Activated CD4-positive, CD25-positive, alpha-beta regulatory T cell treated with anti-CD3 and anti-CD28 coated beads, Interleukin-2, amount 50 U/mL, for 24 hours (primary cell): Measurements from ENCODE around the gene DMRTC2.

Experiments
- ATAC-seq, 2 donors: fragments of 150-1000 bp; cut with Tn5 transposase; one replicate each; pipeline ENCODE4 v1.10.0; 2021; ENCODE audit warnings: mild to moderate bottlenecking in 1 of 2, moderate library complexity in 1 of 2

The DMRTC2 gene

DNA sequence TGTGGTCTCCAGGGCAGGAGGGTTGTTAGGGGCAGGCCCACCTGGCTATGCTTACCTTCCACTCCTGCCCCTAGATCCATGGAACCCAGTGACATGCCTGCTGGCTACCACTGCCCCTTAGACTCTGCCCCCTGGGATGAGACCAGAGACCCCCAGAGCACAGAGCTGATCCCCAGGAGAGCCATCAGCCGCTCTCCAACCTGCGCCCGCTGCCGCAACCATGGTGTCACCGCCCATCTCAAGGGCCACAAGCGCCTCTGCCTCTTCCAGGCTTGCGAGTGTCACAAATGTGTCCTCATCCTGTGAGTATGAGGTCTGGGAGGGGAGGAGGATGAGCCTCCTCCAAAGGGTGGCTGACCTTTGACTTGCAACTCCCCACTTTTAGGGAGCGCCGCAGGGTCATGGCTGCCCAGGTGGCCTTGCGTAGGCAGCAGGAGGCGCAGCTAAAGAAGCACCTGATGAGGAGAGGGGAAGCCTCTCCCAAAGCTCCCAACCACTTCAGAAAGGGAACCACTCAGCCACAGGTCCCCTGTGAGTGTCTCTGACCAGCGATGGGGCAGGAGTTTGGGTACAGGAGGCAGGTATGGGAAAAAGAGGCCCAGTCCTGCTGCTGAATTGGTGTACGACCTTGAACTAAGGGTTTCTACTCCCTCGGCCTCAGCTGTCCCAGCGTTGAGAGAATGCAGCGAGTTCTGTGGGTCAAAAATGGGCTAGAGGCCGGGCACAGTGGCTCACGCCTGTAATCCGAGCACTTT is 2.7 kb downstream of the DMRTC2 start:
- ATAC-seq = no peak

DNA sequence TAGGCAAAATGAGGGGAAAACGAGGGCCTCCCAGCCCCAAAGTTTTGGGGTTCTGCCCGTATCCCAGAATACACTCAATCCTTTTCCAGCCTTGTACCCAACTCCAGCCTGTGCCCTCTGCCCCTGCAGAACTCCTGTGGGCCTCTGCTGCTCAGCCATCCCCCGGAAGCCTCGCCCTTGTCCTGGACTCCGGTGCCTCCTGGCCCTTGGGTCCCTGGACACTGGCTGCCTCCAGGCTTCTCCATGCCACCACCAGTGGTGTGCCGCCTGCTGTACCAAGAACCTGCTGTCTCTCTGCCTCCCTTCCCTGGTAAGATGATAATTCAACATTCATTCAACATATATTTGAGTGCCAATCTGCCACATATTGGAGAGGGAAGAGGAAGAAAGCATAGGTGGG is 3.8 kb downstream of the DMRTC2 start:
- ATAC-seq = no peak

DNA sequence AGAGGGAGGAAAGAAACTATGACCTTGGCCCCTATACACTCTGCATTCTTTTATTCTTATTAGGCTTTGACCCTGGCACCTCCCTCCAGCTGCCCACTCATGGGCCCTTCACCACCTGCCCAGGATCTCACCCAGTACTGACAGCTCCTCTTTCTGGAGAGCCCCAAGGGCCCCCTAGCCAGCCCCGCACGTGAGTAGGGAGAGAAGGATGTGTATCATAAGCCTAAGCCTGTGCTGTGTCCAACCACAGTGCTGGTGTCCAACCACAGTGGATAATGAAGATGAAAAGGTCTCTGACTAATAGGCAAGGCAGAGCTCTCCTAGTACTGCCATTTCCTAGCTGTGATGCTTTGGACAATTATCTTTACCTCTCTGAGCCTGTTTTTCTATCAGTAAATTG is 4.2 kb downstream of the DMRTC2 start:
- ATAC-seq = no peak

DNA sequence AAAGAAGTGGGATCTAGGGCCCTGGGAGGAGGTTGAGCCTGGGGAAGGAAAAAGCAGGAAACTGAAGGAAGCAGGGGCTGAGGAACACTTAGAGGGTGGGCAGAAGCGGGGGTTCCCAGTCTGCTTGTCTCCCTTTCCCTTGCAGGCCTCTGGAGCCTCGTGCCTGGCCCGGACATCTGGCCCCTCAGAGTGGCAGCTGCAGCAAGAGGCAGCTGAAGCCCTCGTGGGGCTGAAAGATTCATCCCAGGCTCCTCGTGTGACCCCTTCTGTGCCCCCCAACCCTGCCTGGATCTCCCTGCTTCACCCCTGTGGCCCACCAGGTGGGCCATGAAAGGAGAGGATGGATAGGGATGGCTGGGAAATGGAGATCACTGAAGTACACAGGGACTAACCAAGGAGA is 5.5 kb downstream of the DMRTC2 start:
- no peak for ATAC-seq

DNA sequence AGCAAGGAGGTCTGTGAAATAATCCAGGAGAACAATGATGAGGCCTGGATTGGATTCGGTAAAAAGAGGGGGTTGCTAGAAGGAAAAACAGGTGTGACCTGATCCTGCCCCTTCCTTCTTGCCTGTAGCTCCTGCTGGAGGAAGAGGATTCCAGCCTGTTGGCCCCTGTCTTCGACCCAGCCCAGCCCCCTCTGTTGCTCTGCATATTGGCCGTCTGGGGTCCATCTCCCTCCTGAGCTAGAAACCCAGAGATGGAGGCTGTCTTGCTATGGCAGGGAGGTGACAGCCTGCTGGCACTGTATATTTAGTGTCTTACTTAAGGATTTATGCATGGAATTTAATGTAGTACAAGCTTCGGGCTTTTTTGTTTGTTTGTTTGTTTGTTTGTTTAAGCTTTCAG is 6.6 kb downstream of the DMRTC2 start:
- ATAC-seq = no peak

DNA sequence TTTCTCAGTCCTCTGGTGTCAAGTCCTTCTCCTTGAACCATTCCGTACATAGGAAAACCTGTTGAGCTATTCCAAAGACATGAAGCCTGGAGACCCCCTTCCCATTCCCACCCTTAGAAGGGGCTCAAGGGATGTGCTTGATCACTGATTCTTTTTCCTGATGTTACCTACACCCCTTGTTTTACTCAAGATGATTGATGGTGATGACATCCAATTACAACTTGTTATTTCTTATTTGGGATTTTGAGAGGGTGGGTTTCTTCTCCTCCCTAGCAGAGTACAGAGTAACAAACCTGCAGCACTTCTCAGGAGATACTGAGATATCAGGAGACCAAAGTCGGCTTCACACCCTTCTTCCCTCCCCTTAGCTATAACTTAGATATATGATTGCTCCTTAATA is 8.5 kb downstream of the DMRTC2 start:
- no peak for ATAC-seq

DNA sequence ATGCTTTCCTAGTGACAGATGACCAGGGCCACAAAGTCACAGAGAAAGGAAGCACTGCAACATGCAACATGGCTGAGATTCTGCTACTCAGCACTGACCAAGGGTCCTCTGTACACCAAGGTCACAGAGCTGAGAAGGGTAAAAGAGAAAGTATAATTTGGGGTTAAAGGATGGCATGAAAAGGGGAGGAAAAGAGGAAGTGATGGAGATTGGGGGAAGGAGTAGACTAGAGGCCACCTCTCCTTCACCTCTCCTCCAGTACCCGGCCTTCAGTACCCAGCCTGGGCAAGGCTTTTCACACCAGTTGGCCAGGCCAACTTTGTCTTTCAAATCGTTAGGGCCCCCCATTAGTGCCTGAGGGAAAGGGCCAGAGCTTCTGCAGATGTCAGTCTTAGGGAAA is 8.9 kb downstream of the DMRTC2 start:
- ATAC-seq = no peak

DNA sequence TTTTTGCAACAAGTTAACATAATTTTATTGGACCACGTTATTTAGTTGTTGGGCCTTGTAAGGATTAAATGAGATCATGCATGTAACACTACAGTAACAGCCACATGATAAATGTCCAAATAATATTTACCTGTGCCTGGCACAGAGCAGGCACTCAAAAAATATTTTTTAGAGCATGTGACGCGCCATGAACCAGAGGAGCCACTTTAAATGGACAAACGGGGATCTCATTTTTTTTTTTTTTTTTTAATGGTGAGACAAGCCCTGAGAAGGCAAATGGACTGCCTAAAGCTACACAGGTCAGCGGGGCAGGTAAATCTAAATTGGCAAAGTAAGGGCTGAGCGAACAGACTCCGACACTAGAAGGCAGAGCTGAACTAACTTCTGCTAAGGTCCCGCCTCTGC is 14.4 kb downstream of the DMRTC2 start:
- no peak for ATAC-seq

DNA sequence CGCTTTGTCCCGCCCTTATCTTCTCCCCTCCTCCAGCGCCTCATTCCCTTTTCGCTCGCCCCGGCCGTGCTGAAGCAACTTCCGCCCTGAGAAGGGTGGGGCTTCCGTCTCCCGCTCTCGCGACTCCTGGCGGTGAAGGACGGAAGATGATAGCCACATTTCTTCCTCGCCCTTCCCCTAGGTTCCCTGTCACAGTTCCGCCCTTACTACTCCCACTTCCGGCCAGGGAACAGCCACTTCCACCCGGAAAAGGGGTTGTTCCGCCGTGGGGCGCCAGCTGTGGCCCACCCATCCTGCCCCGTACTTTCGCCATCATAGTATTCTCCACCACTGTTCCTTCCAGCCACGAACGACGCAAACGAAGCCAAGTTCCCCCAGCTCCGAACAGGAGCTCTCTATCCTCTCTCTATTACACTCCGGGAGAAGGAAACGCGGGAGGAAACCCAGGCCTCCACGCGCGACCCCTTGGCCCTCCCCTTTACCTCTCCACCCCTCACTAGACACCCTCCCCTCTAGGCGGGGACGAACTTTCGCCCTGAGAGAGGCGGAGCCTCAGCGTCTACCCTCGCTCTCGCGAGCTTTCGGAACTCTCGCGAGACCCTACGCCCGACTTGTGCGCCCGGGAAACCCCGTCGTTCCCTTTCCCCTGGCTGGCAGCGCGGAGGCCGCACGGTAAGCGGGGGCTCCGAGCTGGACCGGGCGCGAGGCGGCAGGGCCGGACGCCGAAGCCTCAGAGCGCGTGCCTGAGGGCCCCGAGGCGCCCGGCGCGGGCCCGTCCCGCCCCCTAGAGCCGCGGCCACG is 15.0 kb downstream of the DMRTC2 start, which contains the start of gene RPS19:
RPS19 (plus strand) TSS at position 638 of the 801 bp plus-strand sequence. CDS start 520 bp downstream, outside the sequence.
- ATAC-seq = peak; percentile 77 to 84

DNA sequence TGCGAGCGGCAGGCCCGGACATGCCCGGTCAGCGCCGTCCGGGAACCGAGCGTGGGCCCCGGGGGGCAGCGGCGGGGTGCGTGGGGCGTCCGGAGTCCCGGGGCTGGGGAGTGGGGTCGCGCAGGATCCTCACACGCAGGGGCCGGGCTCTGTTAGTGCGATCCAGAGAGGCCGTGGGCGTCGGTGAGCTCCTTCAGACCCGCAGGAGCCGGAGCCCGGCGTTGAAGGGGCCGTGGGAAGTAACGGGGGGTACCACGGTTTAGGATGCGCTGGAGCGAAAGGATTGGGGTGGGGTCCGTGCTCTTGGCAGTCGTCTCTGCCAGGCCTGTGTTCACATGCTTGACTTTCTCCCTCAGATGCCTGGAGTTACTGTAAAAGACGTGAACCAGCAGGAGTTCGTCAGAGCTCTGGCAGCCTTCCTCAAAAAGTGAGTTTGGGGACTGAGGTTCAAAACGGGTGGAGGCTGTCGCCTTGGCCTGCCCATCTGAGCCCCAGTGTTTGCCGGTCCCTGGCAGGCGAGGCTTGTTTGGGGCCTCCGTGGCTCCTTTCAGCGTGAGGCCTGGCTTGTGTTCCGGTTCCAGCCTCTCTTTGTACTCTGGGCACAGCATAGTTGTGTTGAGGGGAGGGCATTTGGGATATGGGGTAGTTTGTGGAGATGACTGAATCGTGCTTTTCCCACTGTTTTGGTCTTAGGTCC is 15.7 kb downstream of the DMRTC2 start:
- ATAC-seq = no peak

DNA sequence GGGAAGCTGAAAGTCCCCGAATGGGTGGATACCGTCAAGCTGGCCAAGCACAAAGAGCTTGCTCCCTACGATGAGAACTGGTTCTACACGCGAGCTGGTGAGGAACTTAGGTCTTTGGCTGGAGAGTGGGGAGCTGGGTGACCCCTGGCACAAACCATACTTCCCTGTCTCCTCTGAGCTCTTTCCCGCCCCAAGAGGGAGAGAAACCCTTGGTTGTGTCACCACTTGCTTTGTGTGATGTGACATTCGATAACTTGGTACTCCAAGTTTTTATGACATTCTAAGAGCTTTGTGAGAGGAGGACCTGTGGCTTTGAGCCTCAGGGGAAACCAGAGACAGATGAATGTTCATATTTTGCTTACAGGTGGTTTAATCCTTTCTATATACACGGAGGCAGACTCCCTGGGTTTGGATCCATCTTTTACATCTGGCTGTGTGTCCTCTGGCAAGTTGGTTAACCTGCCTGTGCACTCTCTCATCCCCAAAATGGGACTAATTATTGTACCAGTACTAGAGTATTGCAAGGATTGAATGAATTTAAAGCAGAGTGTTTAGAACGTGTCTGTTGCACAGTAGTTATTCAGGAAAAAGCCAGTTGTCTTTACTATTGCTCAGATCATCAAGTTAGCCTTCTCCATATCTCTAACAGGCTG is 16.4 kb downstream of the DMRTC2 start:
- no peak for ATAC-seq

DNA sequence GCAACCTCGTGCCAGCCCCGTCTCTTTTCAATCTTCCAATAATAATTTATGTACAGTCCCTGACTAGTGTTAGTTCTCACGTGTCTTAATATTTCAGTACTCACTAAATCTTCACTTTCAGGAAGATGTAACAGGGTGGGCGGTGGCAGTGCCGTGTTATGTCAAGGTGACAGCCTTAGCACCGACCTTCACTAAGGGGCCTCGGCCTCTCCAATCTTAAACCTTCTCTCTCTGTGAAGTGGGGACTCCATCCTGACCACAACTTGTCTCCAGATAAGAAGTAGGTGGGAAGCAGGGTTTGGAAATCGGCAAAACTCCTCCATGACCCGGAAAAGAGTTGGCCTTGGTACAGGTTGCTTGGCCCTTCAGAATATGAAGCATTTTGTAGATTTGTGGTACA is 17.0 kb downstream of the DMRTC2 start:
- ATAC-seq = no peak

DNA sequence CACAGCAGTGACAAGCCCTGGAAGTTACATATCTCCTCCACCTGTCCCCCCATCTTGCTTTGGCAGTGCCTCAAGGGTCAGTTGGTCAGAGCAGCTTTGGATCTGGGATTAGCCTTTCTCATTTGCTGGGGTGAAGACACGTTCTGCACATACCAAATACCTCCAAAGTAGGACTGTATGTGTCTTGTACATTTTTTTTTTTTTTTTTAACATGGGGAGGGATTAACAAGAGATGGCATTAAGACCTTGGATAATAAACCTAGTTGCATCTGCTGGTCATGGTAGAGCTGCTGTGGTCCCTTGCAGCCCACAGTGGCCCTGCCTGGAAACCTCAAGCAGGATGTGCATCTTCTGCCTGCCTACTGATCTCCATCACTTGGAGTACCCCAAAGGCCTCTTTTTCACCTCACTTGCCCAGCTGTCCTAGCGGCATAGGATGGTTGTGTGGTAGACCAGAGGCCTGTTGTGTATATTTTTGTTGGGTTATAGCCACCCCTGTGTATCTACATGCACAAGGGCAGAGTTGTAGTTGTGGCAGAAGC is 17.7 kb downstream of the DMRTC2 start:
- no peak for ATAC-seq

DNA sequence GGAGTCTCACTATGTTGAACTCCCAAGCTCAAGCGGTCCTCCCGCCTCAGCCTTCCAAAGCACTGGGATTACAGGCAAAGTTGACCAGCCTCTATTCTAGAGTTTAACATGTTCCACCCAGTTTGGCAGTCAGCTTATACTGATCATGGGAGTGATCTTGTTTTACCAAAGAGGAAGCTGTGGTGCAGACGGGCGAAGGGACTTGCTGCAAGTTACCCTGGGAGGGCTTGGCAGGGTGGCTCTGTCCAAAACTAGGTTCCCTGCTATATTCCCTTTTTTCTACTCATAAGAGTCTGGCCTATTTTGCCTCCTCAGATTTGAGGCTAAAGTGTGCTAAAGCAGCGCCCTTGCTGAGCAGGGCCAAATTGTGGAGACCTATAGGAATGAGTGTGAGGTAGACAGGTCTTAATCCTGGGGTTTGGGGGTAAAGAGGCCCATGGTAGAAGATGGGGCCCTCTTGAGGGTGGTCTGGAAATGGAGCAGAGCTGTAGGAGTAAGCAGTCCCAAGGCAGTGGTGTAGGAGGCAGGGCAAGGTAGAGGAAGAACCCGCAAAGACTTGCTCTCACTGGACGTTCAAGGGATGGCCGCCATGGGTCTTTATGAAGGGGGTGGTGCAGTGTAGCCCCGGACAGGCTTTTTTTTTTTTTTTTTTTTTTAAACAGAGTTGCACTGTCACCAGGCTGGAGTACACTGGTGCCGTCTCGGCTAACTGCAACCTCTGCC is 18.5 kb downstream of the DMRTC2 start:
- no peak for ATAC-seq

DNA sequence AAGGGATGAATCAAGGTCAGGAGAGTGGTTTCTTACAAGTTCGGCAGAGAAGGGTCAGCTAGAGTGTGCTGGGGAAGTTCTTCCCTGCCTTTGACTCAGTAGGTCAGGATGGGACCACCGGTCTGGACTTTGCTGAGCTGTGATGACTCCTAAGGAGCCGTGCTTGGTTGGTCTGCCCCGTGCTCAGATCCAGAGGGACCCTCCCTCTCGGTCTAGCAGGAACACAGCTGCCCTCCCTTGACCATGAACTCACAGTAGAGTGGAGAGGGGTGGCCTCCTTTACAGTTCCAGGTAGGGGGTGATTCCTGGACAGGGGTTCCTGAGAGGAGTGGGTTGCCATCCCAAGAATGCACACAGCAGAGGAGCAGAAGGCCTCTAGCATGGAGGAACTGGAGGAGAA is 19.5 kb downstream of the DMRTC2 start:
- no peak for ATAC-seq

DNA sequence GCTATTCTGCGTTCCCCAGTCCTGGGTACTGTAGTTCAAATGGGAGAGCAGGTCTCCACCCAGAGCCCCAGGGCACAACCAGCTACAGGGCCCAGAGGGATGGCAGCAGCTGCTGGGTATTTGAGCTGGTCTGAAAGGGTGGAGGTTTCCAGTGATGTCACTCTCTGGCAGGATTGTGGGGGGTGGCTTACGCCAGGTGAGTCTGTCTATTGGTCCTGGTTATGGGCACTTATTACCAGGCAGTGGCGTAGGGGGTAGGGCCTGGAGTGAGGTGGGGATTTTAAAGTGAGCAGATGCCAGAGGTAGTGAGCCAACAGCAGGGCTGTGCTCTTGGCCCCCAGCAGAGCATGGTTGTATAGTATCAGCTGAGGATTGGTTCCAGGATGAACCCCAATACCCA is 21.4 kb downstream of the DMRTC2 start:
- ATAC-seq = peak in 1 of 2 donors; percentile 8

DNA sequence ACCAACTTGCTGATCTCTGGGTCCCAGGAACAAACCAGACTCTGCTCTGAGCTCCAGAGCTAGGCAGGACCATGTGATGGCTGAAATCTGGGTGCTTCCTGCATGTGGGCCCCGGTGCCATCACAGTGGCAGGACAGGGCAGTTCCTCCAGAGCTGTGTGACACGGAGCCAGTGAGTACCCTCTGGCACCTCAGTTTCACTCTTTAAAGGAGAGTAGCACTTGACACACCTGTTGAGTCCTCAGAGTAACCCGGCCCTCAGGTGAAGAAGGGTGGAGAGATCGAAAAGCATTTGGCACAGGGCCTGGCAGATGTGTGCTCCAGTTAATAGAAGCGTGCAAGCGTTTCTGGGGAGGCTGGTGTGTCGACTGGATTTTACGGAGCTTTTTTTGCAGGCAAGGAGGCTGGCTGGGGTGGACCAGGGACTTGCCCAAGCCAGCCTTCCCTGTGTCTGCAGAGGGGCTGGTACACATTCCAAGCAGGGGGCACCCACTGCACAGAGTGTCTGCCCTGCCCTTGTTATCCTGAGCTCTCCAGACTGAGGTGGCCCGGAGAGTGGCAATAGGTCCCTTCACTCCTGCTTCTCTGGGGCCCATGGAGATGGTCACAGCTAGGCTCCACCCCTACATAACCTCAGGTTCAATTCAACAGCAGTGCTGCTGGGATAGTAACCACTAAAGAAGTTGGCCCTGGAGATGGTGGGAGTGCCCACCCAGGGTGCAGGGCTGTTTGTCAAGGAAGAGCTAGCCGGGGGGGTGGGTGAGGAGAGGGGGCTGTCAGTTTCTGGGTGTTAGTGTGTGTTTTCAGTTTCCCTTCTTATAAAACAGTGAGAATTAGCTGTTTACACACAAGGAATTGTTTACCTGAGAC is 23.5 kb downstream of the DMRTC2 start:
- ATAC-seq = no peak

DNA sequence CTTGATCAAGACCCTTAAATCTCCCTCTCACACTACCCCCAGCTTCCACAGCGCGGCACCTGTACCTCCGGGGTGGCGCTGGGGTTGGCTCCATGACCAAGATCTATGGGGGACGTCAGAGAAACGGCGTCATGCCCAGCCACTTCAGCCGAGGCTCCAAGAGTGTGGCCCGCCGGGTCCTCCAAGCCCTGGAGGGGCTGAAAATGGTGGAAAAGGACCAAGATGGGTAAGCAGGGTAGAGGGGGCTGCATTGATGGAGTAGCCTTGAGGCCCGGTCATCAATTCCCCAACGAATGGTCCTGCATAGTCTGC is 24.1 kb downstream of the DMRTC2 start:
- no peak for ATAC-seq

DNA sequence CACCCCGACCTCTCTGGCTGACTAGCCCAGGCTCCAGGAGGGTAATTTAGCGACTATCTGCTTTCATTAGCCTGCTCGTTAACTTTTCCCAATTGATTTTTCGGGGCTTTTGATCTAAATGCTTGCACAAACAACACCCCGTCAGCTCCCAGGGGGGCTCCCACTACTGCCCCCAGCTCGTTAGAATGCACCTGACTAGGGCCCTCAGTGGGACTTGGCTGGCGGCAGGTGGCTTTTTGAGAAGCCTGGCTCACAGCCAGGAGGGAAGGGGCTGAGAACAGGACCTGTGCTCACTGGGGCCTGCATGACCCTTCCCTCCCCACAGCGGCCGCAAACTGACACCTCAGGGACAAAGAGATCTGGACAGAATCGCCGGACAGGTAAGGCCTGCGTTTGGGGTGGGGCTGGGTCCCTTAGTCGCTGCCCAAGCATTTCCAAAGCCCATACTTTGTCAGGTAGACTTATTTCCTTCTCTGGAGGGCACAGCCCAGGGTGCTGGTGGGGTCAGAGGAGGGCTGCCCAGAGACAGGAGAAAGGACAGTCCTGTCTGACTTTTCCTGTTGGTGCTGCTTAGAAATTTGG is 24.6 kb downstream of the DMRTC2 start:
- no peak for ATAC-seq

DNA sequence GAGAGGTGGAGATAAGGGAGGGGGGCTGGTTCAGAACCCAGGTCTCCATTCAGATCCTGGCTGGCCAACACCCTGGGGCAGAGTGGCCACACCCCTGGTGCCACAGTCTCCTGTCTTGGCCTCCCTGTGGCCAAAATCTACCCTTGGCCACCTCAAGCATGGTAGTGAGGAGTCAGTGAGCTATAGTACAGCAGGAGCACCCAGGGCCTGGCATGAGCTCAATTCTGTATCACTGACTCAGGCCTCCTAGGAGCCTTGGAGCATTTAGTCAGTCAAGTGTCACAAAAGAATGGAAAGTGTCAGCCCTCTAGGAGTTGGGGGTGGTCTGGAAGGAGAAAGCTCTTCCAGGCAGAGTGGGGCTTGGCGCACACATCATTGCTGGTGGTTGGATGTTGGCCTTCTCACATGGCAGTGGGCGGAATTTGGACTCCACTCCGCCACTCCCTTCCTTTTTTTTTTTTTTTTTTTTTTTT is 25.6 kb downstream of the DMRTC2 start:
- ATAC-seq = peak; percentile 14 to 18
